HEK293 (cell line): ENCODE measurements around the gene DOCK4.

ENCODE experiments used
- CTCF ChIA-PET: fragments of 350-600 bp; formaldehyde crosslinking; extraction: SDS; loops from one replicate; lab custom pipeline; 2021; ENCODE audit warnings: antibody characterized with exemption; lab: Yijun Ruan, JAX
- POLR2A ChIA-PET: fragments of 300-600 bp; formaldehyde crosslinking; extraction: SDS; loops from one replicate; lab custom pipeline; 2020; ENCODE audit warnings: antibody characterized with exemption, inconsistent platforms; lab: Yijun Ruan, JAX
- H3K27ac ChIP-seq: fragments of 200-500 bp; sonication (Bioruptor generic); 2 replicates; pipeline ENCODE4 v1.5.1; 2014; ENCODE audit warnings: low read depth, low read length, control low read depth, inconsistent platforms; ENCODE audit errors: extremely low read depth
- H3K36me3 ChIP-seq, 2 experiments: fragments of 200-500 bp in 1 of 2; sonication (Bioruptor generic) in 1 of 2; 1 replicate in 1 of 2; 2 replicates in 1 of 2; pipeline ENCODE4 v1.5.1; 2014 to 2017; ENCODE audit warnings: inconsistent platforms in 2 of 2, low read length in 2 of 2; ENCODE audit not compliant: control insufficient read depth in 2 of 2, insufficient read depth in 1 of 2
- H3K4me1 ChIP-seq: fragments of 200-500 bp; sonication (Bioruptor generic); 2 replicates; pipeline ENCODE4 v1.5.1; 2014; ENCODE audit warnings: mild to moderate bottlenecking, low read length, inconsistent platforms; ENCODE audit not compliant: control insufficient read depth, insufficient read depth
- H3K4me3 ChIP-seq: 2 replicates; pipeline ENCODE4 v1.5.1; 2011; ENCODE audit warnings: low read depth, mild to moderate bottlenecking, control low read depth, low read length, moderate library complexity
- H3K9me3 ChIP-seq: fragments of 200-500 bp; sonication (Bioruptor generic); 2 replicates; pipeline ENCODE4 v1.5.1; 2014; ENCODE audit warnings: low read depth, low read length, inconsistent platforms; ENCODE audit not compliant: control insufficient read depth, insufficient read depth
- HOXD13 ChIP-seq: sonication (generic); formaldehyde crosslinking; IDR thresholded peaks from 2 replicates; pipeline ENCODE4 v1.8.0; 2022; ENCODE audit warnings: missing genetic modification reagents, borderline replicate concordance
- KLF17 ChIP-seq: fragments of 450-650 bp; formaldehyde crosslinking; IDR thresholded peaks from 2 replicates; pipeline ENCODE4 v1.5.1; 2016; ENCODE audit warnings: missing biosample characterization, missing genetic modification characterization
- OSR2 ChIP-seq: fragments of 450-650 bp; formaldehyde crosslinking; IDR thresholded peaks from 2 replicates; pipeline ENCODE4 v1.5.1; 2016; ENCODE audit warnings: missing biosample characterization, missing genetic modification characterization
- ZBTB1 ChIP-seq: fragments of 450-650 bp; formaldehyde crosslinking; IDR thresholded peaks from 2 replicates; pipeline ENCODE4 v1.5.1; 2016; ENCODE audit warnings: missing biosample characterization, missing genetic modification characterization
- ZBTB17 ChIP-seq: fragments of 450-650 bp; formaldehyde crosslinking; IDR thresholded peaks from 2 replicates; pipeline ENCODE4 v1.5.1; 2016; ENCODE audit warnings: missing biosample characterization, missing genetic modification characterization
- ZBTB21 ChIP-seq: fragments of 450-650 bp; formaldehyde crosslinking; IDR thresholded peaks from 2 replicates; pipeline ENCODE4 v1.5.1; 2017; ENCODE audit warnings: missing biosample characterization, missing genetic modification characterization
- ZBTB26 ChIP-seq: fragments of 450-650 bp; formaldehyde crosslinking; optimal IDR thresholded peaks from 2 replicates; pipeline ENCODE3; 2016; ENCODE audit warnings: missing biosample characterization, mild to moderate bottlenecking, missing genetic modification characterization
- ZBTB8A ChIP-seq: fragments of 450-650 bp; formaldehyde crosslinking; IDR thresholded peaks from 2 replicates; pipeline ENCODE4 v1.5.1; 2016; ENCODE audit warnings: missing biosample characterization, missing genetic modification characterization
- ZIC2 ChIP-seq: fragments of 450-650 bp; formaldehyde crosslinking; IDR thresholded peaks from 2 replicates; pipeline ENCODE4 v1.5.1; 2016; ENCODE audit warnings: missing biosample characterization, missing genetic modification characterization
- ZNF132 ChIP-seq: fragments of 450-650 bp; formaldehyde crosslinking; IDR thresholded peaks from 2 replicates; pipeline ENCODE4 v1.5.1; 2017; ENCODE audit warnings: missing biosample characterization, missing genetic modification characterization, borderline replicate concordance
- ZNF146 ChIP-seq: fragments of 450-650 bp; formaldehyde crosslinking; IDR thresholded peaks from 2 replicates; pipeline ENCODE4 v1.5.1; 2016; ENCODE audit warnings: missing biosample characterization, missing genetic modification characterization
- ZNF184 ChIP-seq: fragments of 450-650 bp; IDR thresholded peaks from 2 replicates; pipeline ENCODE4 v1.5.1; 2018; ENCODE audit warnings: missing biosample characterization, mild to moderate bottlenecking, missing genetic modification characterization
- ZNF19 ChIP-seq: fragments of 450-650 bp; formaldehyde crosslinking; IDR thresholded peaks from 2 replicates; pipeline ENCODE4; 2016; ENCODE audit warnings: missing biosample characterization, missing genetic modification characterization, low read depth
- ZNF274 ChIP-seq, 2 experiments: fragments of 200-500 bp in 1 of 2; fragments of 450-650 bp in 1 of 2; sonication (Bioruptor generic) in 1 of 2; formaldehyde crosslinking in 1 of 2; IDR thresholded peaks; 2 replicates each; pipeline versions ENCODE4 v1.5.1 to v1.6.1; 2014 to 2016; ENCODE audit warnings: borderline replicate concordance in 1 of 2, inconsistent platforms in 1 of 2, low read length in 1 of 2, missing biosample characterization in 1 of 2, missing genetic modification characterization in 1 of 2
- ZNF292 ChIP-seq: fragments of 450-650 bp; formaldehyde crosslinking; IDR thresholded peaks from 2 replicates; pipeline ENCODE4 v1.5.1; 2016; ENCODE audit warnings: low read depth, missing biosample characterization, missing genetic modification characterization, borderline replicate concordance
- ZNF311 ChIP-seq: fragments of 450-650 bp; formaldehyde crosslinking; IDR thresholded peaks from 2 replicates; pipeline ENCODE4 v1.5.1; 2017; ENCODE audit warnings: missing biosample characterization, missing genetic modification characterization, borderline replicate concordance
- ZNF350 ChIP-seq: fragments of 450-650 bp; formaldehyde crosslinking; IDR thresholded peaks from 2 replicates; pipeline ENCODE4 v1.5.0; 2017; ENCODE audit warnings: missing biosample characterization, mild to moderate bottlenecking, missing genetic modification characterization
- ZNF362 ChIP-seq: fragments of 450-650 bp; formaldehyde crosslinking; IDR thresholded peaks from 2 replicates; pipeline ENCODE4 v1.5.1; 2016; ENCODE audit warnings: missing biosample characterization, missing genetic modification characterization
- ZNF391 ChIP-seq: fragments of 450-650 bp; formaldehyde crosslinking; IDR thresholded peaks from 2 replicates; pipeline ENCODE4 v1.5.1; 2016; ENCODE audit warnings: low read depth, missing biosample characterization, missing genetic modification characterization, borderline replicate concordance
- ZNF48 ChIP-seq: fragments of 450-650 bp; formaldehyde crosslinking; IDR thresholded peaks from 2 replicates; pipeline ENCODE4 v1.5.1; 2016; ENCODE audit warnings: missing biosample characterization, missing genetic modification characterization
- ZNF629 ChIP-seq: fragments of 450-650 bp; formaldehyde crosslinking; IDR thresholded peaks from 2 replicates; pipeline ENCODE4 v1.5.1; 2017; ENCODE audit warnings: missing biosample characterization, missing genetic modification characterization
- ZNF639 ChIP-seq: fragments of 450-650 bp; formaldehyde crosslinking; IDR thresholded peaks from 2 replicates; pipeline ENCODE4 v1.5.1; 2016; ENCODE audit warnings: missing biosample characterization, missing genetic modification characterization
- ZNF654 ChIP-seq: fragments of 450-650 bp; formaldehyde crosslinking; IDR thresholded peaks from 2 replicates; pipeline ENCODE4 v1.5.1; 2016; ENCODE audit warnings: low read depth, missing biosample characterization, missing genetic modification characterization
- ZNF658 ChIP-seq: fragments of 450-650 bp; formaldehyde crosslinking; IDR thresholded peaks from 2 replicates; pipeline ENCODE4; 2016; ENCODE audit warnings: missing biosample characterization, missing genetic modification characterization
- ZNF707 ChIP-seq: fragments of 450-650 bp; formaldehyde crosslinking; IDR thresholded peaks from 2 replicates; pipeline ENCODE4 v1.5.1; 2016; ENCODE audit warnings: missing biosample characterization, missing genetic modification characterization
- ZNF777 ChIP-seq: fragments of 450-650 bp; formaldehyde crosslinking; IDR thresholded peaks from 2 replicates; pipeline ENCODE4 v1.5.1; 2017; ENCODE audit warnings: missing biosample characterization, missing genetic modification characterization, borderline replicate concordance
- ZNF785 ChIP-seq: fragments of 450-650 bp; formaldehyde crosslinking; IDR thresholded peaks from 2 replicates; pipeline ENCODE4 v1.5.1; 2016; ENCODE audit warnings: missing biosample characterization, missing genetic modification characterization
- ZNF791 ChIP-seq: fragments of 450-650 bp; formaldehyde crosslinking; IDR thresholded peaks from 2 replicates; pipeline ENCODE4 v1.5.1; 2016; ENCODE audit warnings: missing biosample characterization, missing genetic modification characterization
- ZSCAN18 ChIP-seq: fragments of 450-650 bp; formaldehyde crosslinking; IDR thresholded peaks from 2 replicates; pipeline ENCODE4 v1.5.1; 2016; ENCODE audit warnings: missing biosample characterization, missing genetic modification characterization

DOCK4 gene

GRCh38 chr7:112025556-112025955, 180.6 kb downstream of the DOCK4 start:
- Histone ChIP-seq H3K36me3 (no peaks in the 10 kb centered on the region), H3K27ac (no peak overlapping the region), H3K4me1 (no peaks in the 10 kb centered on the region), H3K9me3 (no peaks in the 10 kb centered on the region), H3K4me3 (no peak overlapping the region)
- POLR2A ChIA-PET, result no interaction called here
- CTCF ChIA-PET, result no interaction called here
- no peak for TF ChIP-seq ZBTB1 (tag by site-specific recombination)
- no peak for TF ChIP-seq ZNF274 (IDR thresholded peaks at IDR 0.05; ENCODE audit: low read length)
- TF ChIP-seq ZNF274 (tag by site-specific recombination; IDR thresholded peaks at IDR 0.05; ENCODE audit: borderline replicate concordance), result no peak
- no peak for TF ChIP-seq ZNF791 (tag by site-specific recombination)
- TF ChIP-seq ZNF292 (tag by site-specific recombination), result no peak
- no peak for TF ChIP-seq ZBTB8A (tag by site-specific recombination)
- no peak for TF ChIP-seq ZNF19 (tag by site-specific recombination)
- no peak for TF ChIP-seq ZNF785 (tag by site-specific recombination)
- TF ChIP-seq ZNF362 (tag by site-specific recombination), result no peak
- TF ChIP-seq ZNF658 (tag by site-specific recombination), result no peak
- TF ChIP-seq ZNF350 (tag by site-specific recombination), result no peak
- no peak for TF ChIP-seq ZBTB17 (tag by site-specific recombination)
- TF ChIP-seq ZNF777 (tag by site-specific recombination), result no peak
- TF ChIP-seq HOXD13 (CRISPR knock-in tag), result no peak
- TF ChIP-seq ZNF629 (tag by site-specific recombination), result no peak
- no peak for TF ChIP-seq ZNF48
- TF ChIP-seq ZNF132, result no peak
- TF ChIP-seq ZNF707, result no peak

GRCh38 chr7:112023786-112024185, 182.4 kb downstream of the DOCK4 start:
- Histone ChIP-seq H3K9me3 (no peaks in the 10 kb centered on the region), H3K4me3 (no peak overlapping the region), H3K4me1 (no peaks in the 10 kb centered on the region), H3K36me3 (no peaks in the 10 kb centered on the region), H3K27ac (no peak overlapping the region)
- POLR2A ChIA-PET, result no interaction called here
- CTCF ChIA-PET, result no interaction called here
- TF ChIP-seq ZNF146 (tag by site-specific recombination), result no peak
- TF ChIP-seq ZBTB26, result no peak
- TF ChIP-seq ZNF654 (tag by site-specific recombination), result no peak
- no peak for TF ChIP-seq OSR2 (tag by site-specific recombination)
- no peak for TF ChIP-seq ZNF184 (tag by site-specific recombination)

GRCh38 chr7:112023282-112023681, 182.9 kb downstream of the DOCK4 start:
- POLR2A ChIA-PET, result no interaction called here
- Histone ChIP-seq H3K27ac (no peak overlapping the region), H3K4me3 (no peak overlapping the region), H3K4me1 (no peaks in the 10 kb centered on the region), H3K9me3 (no peaks in the 10 kb centered on the region), H3K36me3 (no peaks in the 10 kb centered on the region)
- CTCF ChIA-PET, result interaction anchor here (0.7 kb wide), 1 partner anchor 10 kb away, joined by 3 read pairs; no protein-coding TSS in a partner anchor
- TF ChIP-seq ZIC2 (no peak), ZNF658 (tag by site-specific recombination) (no peak), ZNF639 (no peak), ZBTB21 (tag by site-specific recombination) (no peak), ZBTB8A (tag by site-specific recombination) (no peak), KLF17 (tag by site-specific recombination) (no peak), ZNF311 (no peak), ZNF391 (no peak), ZSCAN18 (tag by site-specific recombination) (no peak)
